ENCODE data around the gene FEM1C.

GRCh38 chr5:115588640-115589039, 44.1 kb upstream of the FEM1C start:
- TF ChIP-seq JUND (IDR thresholded peaks at IDR 0.05), result no peak
- no peak for TF ChIP-seq SIN3A (IDR thresholded peaks at IDR 0.05; ENCODE audit: low read depth)
- TF ChIP-seq EZH2 (IDR thresholded peaks at IDR 0.05), result no peak
- TF ChIP-seq CTCF (IDR thresholded peaks at IDR 0.05 in 2 of 3, conservative IDR thresholded peaks at IDR 0.05 in 1 of 3; ENCODE audit: borderline replicate concordance in 1 of 3, insufficient read depth in 1 of 3, low read depth in 2 of 3, low read length in 2 of 3), result no peak
- no peak for TF ChIP-seq MAX (IDR thresholded peaks at IDR 0.05)
- TF ChIP-seq POLR2A (IDR thresholded peaks at IDR 0.05; ENCODE audit: borderline replicate concordance, extremely low read depth, insufficient read depth, insufficient read length), result no peak

Data from HCT116 (cell line).